ENCODE data around the gene SH2D3A.

GRCh38 chr19:6743066-6743465, 24.2 kb downstream of the SH2D3A start:
- TF ChIP-seq CTCF (conservative IDR thresholded peaks at IDR 0.05) = no peak
- TF ChIP-seq EZH2 (IDR thresholded peaks at IDR 0.05; ENCODE audit: low read depth) = no peak

Data from PC-9 (cell line).